Measurements from ENCODE around the gene TEKTIP1.

TEKTIP1 gene

DNA sequence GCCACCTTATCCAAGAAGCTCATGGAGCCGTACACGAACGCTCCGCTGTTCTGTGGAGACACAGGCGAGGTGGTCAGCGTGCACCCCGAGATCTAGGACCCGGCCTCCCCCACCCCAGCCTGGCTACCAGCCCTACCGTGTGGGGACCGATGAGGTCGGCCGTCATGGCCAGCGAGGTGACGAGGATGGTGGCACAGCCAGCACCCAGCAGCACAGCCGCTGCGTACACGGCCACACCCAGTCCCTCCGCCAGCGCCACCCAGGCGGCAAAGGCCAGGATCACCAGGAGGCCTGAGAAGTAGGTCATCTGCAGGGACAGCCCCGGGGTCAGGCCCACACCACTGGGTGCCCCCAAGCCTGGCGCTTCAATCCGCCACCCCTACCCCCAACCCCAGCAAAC lies 7.1 kb downstream of the TEKTIP1 start:
- H3K4me3 ChIP-seq (ENCODE audit: low read length) = no peak overlapping the region
- no peak for TF ChIP-seq ZNF274 (IDR thresholded peaks at IDR 0.05; ENCODE audit: low read depth, low read length)

DNA sequence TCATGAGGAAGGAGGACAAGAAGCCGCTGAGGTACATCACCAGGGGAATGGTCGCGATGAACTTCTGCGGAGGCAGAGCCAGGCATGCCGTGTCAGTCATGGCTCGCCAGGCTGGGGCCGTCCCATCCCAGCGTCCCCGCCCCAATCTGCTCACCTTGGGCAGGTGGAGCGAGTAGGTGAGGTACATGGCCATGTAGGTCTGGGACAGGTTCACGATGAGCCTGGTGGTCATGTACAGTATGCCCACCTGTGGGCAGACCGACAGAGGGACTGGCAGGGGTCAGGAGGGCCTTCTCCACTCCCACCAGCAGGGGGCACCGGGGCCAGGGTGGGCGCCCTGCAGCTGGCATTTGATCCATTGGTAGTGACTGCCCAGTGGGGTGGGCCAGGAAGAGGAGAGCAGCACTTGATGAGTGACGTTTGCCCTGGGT lies 8.3 kb downstream of the TEKTIP1 start:
- no peak for TF ChIP-seq ZNF274 (IDR thresholded peaks at IDR 0.05; ENCODE audit: low read depth, low read length)
- H3K4me3 ChIP-seq (ENCODE audit: low read length) = no peak overlapping the region

DNA sequence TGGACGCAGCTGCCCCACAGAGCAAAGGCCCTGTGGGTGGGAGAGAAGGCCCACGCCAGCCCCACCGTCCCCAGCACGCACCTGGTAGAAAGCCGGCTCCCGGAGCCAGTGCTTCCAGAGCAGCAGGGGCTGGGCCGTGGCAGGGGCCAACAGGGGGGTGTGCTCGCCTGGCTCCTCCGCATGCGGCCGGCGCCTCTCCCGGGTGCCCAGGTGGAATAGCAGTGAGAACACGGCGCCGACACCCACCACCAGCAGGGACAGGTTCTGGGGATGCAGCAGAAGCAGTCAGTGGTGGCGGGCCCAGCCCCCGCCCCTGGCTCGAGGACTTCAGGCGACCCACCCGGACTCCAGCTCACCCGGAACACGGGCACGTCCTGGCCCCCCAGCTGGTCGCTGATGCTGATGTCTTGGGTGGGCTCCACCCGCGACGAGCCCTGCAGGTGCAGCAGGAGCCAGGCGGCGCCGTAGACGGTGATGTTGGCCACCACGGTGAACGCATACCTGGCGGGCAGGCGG lies 8.9 kb downstream of the TEKTIP1 start:
- H3K4me3 ChIP-seq (ENCODE audit: low read length) = no peak overlapping the region
- no peak for TF ChIP-seq ZNF274 (IDR thresholded peaks at IDR 0.05; ENCODE audit: low read depth, low read length)

DNA sequence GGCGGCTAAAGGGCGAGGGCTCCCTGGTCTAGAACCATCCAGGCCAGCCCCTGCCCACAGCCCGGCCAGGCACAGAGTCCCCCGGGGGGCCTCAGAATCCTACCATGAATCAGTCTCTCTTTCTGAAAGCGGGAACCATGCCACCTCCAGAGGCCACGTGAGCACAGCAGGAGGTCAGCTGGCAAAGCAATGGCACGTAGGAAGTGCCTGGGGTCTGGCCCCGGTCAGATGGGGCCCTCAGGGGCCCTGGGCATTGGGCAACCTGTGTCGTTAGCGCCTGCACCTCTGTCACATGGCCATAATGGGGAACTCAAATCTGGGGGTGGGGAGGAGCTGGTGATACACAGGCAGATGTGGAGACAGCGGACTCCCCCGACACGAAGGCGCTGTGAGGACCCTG lies 9.6 kb downstream of the TEKTIP1 start:
- no peak for TF ChIP-seq ZNF274 (IDR thresholded peaks at IDR 0.05; ENCODE audit: low read depth, low read length)
- no peak overlapping the region for H3K4me3 ChIP-seq (ENCODE audit: low read length)

DNA sequence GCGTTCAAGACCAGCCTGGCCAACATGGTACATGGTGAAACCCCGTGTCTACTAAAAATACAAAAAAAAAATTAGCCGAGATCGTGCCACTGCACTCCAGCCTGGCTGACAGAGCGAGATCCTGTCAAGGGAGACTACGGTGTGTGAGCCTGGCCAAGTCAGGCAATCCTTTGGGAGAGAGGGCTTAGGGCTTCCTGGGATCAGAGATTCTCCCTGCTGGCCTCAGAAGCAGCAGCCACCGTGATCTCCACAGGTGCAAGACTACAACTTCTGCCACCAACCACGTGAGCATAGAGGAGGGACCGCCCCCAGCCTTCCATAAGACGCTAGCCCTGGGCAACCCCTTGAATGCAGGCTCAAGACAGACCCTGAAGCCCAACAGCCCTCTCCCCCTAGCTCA lies 10.8 kb downstream of the TEKTIP1 start:
- no peak for TF ChIP-seq ZNF274 (IDR thresholded peaks at IDR 0.05; ENCODE audit: low read depth, low read length)
- no peak overlapping the region for H3K4me3 ChIP-seq (ENCODE audit: low read length)

DNA sequence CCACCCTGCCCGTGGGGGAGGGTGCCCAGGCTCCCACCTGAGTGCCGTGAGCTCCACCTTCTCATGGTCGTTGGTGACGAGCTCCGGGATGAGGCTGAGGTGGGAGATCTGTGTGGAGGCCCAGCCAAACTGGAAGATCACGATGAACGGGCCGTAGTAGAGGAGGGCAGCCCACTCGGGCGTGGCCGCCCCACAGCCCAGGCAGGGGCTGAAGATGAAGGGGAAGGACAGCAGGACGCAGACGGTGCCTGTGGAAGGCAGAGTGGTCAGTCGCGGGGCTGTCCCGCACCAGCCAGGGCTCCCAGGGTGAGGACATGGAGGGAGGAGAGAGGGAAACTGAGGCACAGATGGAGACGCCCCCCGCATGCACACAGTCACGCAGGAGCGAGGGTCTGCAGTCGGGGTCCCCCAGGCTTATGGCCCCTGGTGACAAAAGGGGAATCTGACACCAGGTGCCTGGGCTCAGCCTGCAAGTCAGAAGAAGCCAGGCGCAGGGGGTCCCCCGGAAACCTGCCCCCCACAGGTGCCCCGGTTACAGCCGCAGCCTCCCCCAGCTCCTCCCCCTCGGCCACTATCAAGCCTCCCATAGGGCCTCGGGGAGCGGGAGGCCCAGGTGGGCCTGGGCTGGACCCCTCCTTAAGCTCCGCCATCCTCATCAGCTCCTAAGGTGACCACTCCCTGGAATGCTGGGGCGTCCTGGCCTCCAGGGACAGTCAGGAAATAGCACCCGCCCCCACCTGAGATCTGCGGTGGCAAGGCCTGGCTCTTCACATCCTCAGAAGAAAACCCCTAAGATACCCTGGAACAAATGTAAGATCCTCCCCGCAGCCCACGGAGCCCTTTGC lies 12.2 kb downstream of the TEKTIP1 start:
- no peak overlapping the region for H3K4me3 ChIP-seq (ENCODE audit: low read length)
- no peak for TF ChIP-seq ZNF274 (IDR thresholded peaks at IDR 0.05; ENCODE audit: low read depth, low read length)

DNA sequence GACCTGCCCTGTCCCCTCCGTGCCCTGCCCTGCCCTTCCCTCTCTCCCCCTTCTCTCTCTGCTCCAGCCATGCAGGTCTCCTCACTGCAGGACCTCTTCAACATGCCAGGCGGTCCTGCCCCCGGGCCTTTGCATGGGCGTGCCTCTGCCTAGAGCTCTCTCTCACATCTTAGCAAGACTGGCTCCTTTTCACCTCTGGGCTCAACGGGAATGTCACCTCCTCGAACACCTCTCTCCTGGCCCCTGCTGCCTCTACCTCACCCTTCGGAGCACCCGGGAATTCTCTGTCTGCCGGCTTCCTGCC lies 12.8 kb downstream of the TEKTIP1 start:
- no peak for TF ChIP-seq ZNF274 (IDR thresholded peaks at IDR 0.05; ENCODE audit: low read depth, low read length)
- H3K4me3 ChIP-seq (ENCODE audit: low read length) = no peak overlapping the region

DNA sequence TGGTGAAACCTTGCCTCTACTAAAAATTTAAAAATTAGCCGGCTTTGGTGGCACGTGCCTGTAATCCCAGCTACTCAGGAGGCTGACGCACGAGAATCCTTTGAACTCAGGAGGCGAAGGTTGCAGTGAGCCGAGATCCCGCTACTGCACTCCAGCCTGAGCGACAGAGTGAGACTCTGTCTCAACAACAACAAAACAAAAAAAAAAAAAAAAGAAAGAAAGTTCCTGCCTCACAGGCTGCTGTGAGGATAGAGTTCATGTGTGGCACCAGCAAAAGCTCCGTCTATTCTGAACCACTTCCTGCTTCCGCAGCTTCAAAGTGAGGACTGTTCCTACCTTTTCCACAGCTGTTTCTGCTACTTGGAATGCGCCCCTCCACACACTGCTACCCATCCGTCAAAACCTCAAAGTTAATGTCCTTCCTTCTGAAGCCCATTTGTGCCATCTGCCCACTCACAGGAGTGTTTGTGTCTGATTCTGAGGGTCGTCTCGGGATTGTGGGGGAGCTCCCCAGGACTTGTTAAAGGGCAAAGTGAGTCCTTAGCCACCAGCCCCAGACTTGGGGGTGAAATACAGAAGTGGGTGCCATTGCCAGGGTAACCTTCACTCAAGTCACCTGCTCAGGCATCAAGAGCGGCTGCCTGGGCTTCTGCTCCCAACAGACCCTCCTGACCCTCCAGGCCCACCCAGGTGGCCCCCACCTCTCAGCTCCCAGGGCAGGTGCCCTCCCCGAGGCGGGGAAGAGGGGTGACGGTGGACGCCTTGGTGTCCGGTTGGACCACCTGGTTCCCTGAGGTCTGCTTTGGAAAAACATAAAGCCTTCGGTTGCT lies 15.5 kb downstream of the TEKTIP1 start:
- H3K4me3 ChIP-seq (ENCODE audit: low read length) = peak overlapping the region; percentile 10; the same call in 1 of the 2 replicates
- TF ChIP-seq ZNF274 (IDR thresholded peaks at IDR 0.05; ENCODE audit: low read depth, low read length) = no peak

DNA sequence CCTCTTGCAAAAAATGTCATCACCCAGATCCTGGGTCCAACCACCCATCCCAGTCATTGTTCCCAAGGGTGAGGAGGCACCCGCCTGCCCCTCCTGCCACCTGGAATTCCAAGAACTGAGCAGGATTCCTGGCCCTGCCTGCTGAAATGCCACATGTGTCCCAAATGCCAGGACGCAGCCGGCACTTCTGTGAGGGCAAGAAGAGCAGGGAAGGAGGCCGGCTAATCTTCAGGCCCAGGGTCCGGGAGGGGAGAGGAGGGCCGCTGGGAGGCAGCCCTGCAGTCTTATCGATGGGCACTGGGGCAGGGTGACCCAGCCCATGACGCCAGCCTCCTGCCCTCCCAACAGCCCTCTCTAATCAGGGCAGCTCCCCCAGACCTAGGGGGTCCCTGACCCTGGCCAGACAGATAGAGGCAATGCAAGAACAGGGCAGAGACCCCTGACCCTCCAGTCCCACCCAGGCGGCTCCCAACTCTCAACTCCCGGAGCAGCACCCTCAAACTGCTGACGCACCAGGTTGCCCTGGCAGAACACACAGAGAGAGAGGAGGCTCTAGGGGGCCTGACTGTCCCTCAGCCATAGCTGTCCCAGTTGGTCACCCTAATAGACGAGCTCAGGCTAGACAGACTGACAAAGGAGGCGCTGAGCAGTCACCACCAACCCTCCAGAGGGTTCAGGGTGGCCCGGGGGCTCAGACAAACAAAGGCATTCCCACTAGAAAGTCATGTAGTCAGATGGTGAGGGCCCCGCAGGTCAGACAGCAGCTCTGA lies 16.9 kb downstream of the TEKTIP1 start:
- no peak for TF ChIP-seq ZNF274 (IDR thresholded peaks at IDR 0.05; ENCODE audit: low read depth, low read length)
- H3K4me3 ChIP-seq (ENCODE audit: low read length) = peak overlapping the region; percentile 62; the same call in 1 of the 2 replicates

DNA sequence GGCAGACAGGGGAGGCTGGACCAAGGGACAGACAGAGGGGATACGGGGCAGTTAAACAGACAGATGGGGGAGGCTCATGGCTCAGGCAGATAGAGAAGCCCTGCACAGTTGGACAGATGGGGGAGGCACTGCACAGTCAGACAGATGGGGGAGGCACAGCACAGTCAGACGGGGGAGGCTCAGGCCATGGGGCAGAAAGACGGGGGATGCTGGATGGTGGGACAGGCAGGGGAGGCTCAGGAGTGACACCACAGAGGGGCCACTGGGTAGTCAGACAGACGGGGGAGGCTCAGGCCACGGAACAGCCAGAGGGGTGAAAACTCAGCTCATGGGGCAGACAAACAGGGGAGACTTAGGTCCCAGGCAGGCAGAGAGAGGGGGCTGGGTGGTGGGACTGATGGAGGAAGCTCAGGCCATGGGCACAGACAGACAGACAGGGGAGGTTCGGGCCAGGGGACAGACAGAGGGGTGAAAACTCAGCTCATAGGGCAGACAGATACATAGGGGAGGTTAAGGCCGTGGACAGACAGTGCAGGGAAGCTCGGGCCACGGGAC lies 17.5 kb downstream of the TEKTIP1 start:
- TF ChIP-seq ZNF274 (IDR thresholded peaks at IDR 0.05; ENCODE audit: low read depth, low read length) = no peak
- H3K4me3 ChIP-seq (ENCODE audit: low read length) = peak overlapping the region; percentile 62

DNA sequence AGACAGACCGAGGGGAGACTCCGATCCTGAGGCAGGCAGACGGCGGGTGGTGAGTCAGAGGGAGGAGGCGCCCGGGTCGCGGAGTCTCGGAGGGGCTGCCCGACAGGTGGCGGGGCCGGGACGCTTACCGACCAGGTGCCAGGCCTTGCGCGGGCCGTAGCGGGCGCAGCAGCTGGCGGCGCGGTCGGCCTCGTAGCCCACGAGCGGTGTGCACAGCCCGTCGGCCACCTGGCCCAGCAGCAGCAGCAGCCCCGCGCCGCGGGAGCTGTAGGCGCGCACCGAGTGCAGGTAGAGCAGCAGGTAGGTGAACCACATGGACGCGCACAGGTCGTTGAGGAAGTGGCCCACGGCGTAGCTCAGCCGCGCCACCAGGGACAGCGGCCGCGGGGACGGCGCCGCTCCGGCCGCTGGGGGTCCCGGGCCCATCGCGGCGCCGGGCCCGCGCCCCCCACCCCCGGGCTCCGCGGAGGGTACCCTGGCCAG lies 18.0 kb downstream of the TEKTIP1 start:
- no peak for TF ChIP-seq ZNF274 (IDR thresholded peaks at IDR 0.05; ENCODE audit: low read depth, low read length)
- peak overlapping the region; percentile 62 for H3K4me3 ChIP-seq (ENCODE audit: low read length)

DNA sequence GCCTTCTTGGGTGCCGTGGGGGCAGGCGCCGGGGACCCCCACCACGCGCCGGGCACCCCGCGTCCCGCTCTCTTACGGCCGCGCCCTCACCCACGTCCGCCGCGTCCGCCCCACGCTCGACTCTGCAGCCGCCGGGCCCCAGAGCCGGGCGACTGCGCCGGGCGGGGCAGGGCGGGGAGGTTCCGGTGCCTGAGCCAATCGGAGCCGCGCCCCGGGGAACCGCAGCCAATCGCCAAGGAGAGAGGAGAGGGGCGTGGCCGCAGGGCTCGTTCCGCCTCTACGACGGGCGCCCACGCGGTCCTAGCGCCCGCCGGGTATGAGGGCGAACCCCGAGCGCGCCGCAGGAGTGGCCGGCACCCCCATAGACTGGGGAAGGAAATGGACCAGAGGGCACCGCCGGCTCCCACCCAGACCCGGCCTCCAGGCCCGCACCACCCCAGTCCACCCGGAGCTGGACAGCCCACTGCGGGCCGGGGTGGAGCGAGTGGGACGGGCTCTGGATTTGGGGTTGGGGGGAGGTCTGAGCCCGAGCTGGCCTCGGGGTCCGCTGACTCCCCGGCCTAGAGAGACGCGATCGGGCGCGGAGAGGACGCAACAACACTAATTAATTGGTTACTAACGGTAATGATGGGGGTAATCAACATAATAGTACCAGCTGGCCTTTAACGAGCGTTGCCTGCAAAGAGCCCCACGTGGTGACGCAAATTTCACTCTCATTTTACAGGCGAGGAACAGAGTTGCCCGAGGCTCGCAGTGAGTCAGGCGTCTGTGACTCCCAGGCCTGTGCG lies 18.7 kb downstream of the TEKTIP1 start, which contains the start of gene MFSD12:
Gene MFSD12, minus strand, starts transcription at position 126 of the 788 bp plus-strand sequence. CDS start 183 bp downstream, outside the sequence.
- TF ChIP-seq ZNF274 (IDR thresholded peaks at IDR 0.05; ENCODE audit: low read depth, low read length) = no peak
- H3K4me3 ChIP-seq (ENCODE audit: low read length) = peak within 1 kb of the TSS; percentile 76

All from GM08714 (cell line).